HUES64 (cell line): Measurements from ENCODE around the gene FGF14.

Experiments
- H3K27ac ChIP-seq: 2 replicates; pipeline ENCODE4 v1.7.0; 2013; ENCODE audit warnings: low read depth, low read length, inconsistent platforms
- H3K27me3 ChIP-seq: 2 replicates; pipeline ENCODE4 v1.6.1; 2013; ENCODE audit warnings: mild to moderate bottlenecking, low read length; ENCODE audit not compliant: insufficient read depth
- H3K36me3 ChIP-seq: 2 replicates; pipeline ENCODE4 v1.6.1; 2013; ENCODE audit warnings: mild to moderate bottlenecking, low read length; ENCODE audit not compliant: insufficient read depth
- H3K4me1 ChIP-seq: 2 replicates; pipeline ENCODE4 v1.6.1; 2013; ENCODE audit warnings: mild to moderate bottlenecking, low read length, moderate library complexity; ENCODE audit not compliant: insufficient read depth
- H3K4me3 ChIP-seq: 2 replicates; pipeline ENCODE4 v1.5.1; 2013; ENCODE audit warnings: mild to moderate bottlenecking, low read length, moderate library complexity
- H3K9ac ChIP-seq: 2 replicates; pipeline ENCODE4 v1.6.1; 2013; ENCODE audit warnings: mild to moderate bottlenecking, low read depth, low read length
- H3K9me3 ChIP-seq: 2 replicates; pipeline ENCODE4 v1.6.1; 2013; ENCODE audit warnings: low read depth, low read length; ENCODE audit not compliant: insufficient read depth
- whole genome bisulfite sequencing: fragments of 150-250, 120-280 bp; methylation state at CpG from one replicate; pipeline ENCODE4 v1.1.7; 2013; ENCODE audit warnings: missing lambda C conversion rate; 5-methylcytosine and 5-hydroxymethylcytosine counted together

Gene FGF14

GRCh38 chr13:102192858-102193257, 209.0 kb downstream of the FGF14 start:
- Histone ChIP-seq H3K27me3 (no peaks in the 10 kb centered on the region), H3K9me3 (no peaks in the 10 kb centered on the region), H3K36me3 (no peaks in the 10 kb centered on the region), H3K4me1 (0 out of 2 replicates have a peak, but pooled peaks cover 8% of the 10 kb centered on the region), H3K9ac (no peak overlapping the region), H3K27ac (no peak overlapping the region), H3K4me3 (no peak overlapping the region)
- WGBS = 98% methylated on average over 2 of the region's 2 CpGs

DNA sequence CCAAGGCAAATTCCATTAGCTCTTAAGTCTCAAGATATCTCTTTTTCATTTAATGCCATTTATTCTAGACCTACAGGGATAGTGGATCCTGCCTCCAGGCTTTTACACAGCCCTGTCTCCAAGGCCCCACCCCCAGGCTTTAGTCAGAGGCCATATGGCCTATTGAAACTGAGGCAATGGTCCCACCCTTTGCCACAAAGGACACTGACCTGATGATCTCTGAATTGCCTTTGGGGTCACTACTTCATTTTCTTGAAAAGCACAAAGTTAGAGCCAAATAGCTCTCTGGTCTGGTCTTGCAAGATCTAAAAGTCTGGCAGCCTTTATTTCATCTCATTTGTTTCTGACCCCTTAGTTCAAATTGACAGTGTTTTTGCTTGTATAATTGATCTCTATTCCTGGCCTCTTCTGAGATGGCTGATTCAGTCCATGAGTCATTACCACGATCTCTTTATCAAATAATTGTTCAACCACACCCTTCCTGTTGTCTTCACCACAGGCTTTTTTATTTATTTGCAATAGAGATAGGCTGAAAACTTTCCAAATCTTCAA, 209.8 kb downstream of the FGF14 start:
- WGBS = 83% methylated on average over 1 of the region's 1 CpG
- no peak overlapping the region for H3K27ac ChIP-seq
- H3K27me3 ChIP-seq = no peaks in the 10 kb centered on the region
- H3K36me3 ChIP-seq = no peaks in the 10 kb centered on the region
- H3K4me1 ChIP-seq = 0 out of 2 replicates have a peak, but pooled peaks cover 8% of the 10 kb centered on the region
- no peaks in the 10 kb centered on the region for H3K9me3 ChIP-seq
- H3K9ac ChIP-seq = no peak overlapping the region
- H3K4me3 ChIP-seq = no peak overlapping the region

GRCh38 chr13:102190930-102191329, 210.9 kb downstream of the FGF14 start:
- no peaks in the 10 kb centered on the region for H3K9me3 ChIP-seq
- 0 out of 2 replicates have a peak, but pooled peaks cover 3% of the 10 kb centered on the region for H3K4me1 ChIP-seq
- no peaks in the 10 kb centered on the region for H3K27me3 ChIP-seq
- no peak overlapping the region for H3K27ac ChIP-seq
- WGBS = 82% methylated on average over 2 of the region's 2 CpGs
- H3K36me3 ChIP-seq = no peaks in the 10 kb centered on the region
- H3K9ac ChIP-seq = no peak overlapping the region
- no peak overlapping the region for H3K4me3 ChIP-seq

GRCh38 chr13:102187313-102187712, 214.5 kb downstream of the FGF14 start:
- Histone ChIP-seq H3K36me3 (no peaks in the 10 kb centered on the region), H3K9ac (no peak overlapping the region), H3K27me3 (no peaks in the 10 kb centered on the region), H3K4me3 (no peak overlapping the region), H3K9me3 (no peaks in the 10 kb centered on the region), H3K27ac (no peak overlapping the region), H3K4me1 (no peaks in the 10 kb centered on the region)
- WGBS = 93% methylated on average over 4 of the region's 4 CpGs

- Histone ChIP-seq H3K4me3 (no peak overlapping the region), H3K4me1 (no peaks in the 10 kb centered on the region), H3K27ac (no peak overlapping the region), H3K27me3 (no peaks in the 10 kb centered on the region), H3K36me3 (no peaks in the 10 kb centered on the region), H3K9ac (no peak overlapping the region), H3K9me3 (no peaks in the 10 kb centered on the region)
- 98% methylated on average over 5 of the region's 5 CpGs for WGBS
Measured at GRCh38 chr13:102185375-102185984, 216.4 kb downstream of the FGF14 start.

GRCh38 chr13:102183509-102184182, 218.2 kb downstream of the FGF14 start:
- Histone ChIP-seq H3K36me3 (no peaks in the 10 kb centered on the region), H3K27me3 (no peaks in the 10 kb centered on the region), H3K27ac (no peak overlapping the region), H3K9ac (no peak overlapping the region), H3K4me3 (no peak overlapping the region), H3K4me1 (no peaks in the 10 kb centered on the region), H3K9me3 (no peaks in the 10 kb centered on the region)
- 88% methylated on average over 4 of the region's 4 CpGs for WGBS

DNA sequence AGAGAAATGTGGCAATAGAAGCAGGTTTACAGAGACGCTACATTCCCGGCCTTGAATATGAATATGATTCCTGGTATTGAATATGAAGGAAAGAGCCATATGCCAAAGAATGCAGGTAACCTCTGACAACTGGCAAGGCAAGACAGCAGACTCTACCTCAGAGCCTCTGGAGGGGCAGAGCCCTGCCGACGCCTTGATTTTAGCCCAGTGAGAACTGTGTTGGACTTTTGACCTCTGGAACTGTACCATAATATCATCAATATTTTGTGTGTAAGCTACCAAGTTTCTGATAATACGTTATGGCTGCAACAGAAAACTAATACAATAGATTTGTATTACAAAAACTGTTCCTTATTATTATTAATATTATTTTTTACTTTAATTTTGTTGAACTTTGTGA, 219.7 kb downstream of the FGF14 start:
- H3K9me3 ChIP-seq = no peaks in the 10 kb centered on the region
- no peaks in the 10 kb centered on the region for H3K27me3 ChIP-seq
- H3K9ac ChIP-seq = no peak overlapping the region
- no peak overlapping the region for H3K27ac ChIP-seq
- WGBS = 90% methylated on average over 4 of the region's 5 CpGs
- no peaks in the 10 kb centered on the region for H3K36me3 ChIP-seq
- H3K4me3 ChIP-seq = no peak overlapping the region
- no peaks in the 10 kb centered on the region for H3K4me1 ChIP-seq

- H3K4me3 ChIP-seq = no peak overlapping the region
- H3K27ac ChIP-seq = no peak overlapping the region
- H3K4me1 ChIP-seq = no peaks in the 10 kb centered on the region
- no peaks in the 10 kb centered on the region for H3K36me3 ChIP-seq
- no peaks in the 10 kb centered on the region for H3K27me3 ChIP-seq
- no peaks in the 10 kb centered on the region for H3K9me3 ChIP-seq
- no peak overlapping the region for H3K9ac ChIP-seq
Measured at GRCh38 chr13:102177431-102177830, 224.4 kb downstream of the FGF14 start.

GRCh38 chr13:102176846-102177245, 225.0 kb downstream of the FGF14 start:
- H3K9ac ChIP-seq = no peak overlapping the region
- no peaks in the 10 kb centered on the region for H3K9me3 ChIP-seq
- 89% methylated on average over 2 of the region's 4 CpGs for WGBS
- H3K27me3 ChIP-seq = no peaks in the 10 kb centered on the region
- no peak overlapping the region for H3K4me3 ChIP-seq
- no peak overlapping the region for H3K27ac ChIP-seq
- H3K4me1 ChIP-seq = no peaks in the 10 kb centered on the region
- no peaks in the 10 kb centered on the region for H3K36me3 ChIP-seq

- Histone ChIP-seq H3K27ac (no peak overlapping the region), H3K9me3 (no peaks in the 10 kb centered on the region), H3K27me3 (no peaks in the 10 kb centered on the region), H3K4me1 (0 out of 2 replicates have a peak, but pooled peaks cover 2% of the 10 kb centered on the region), H3K36me3 (no peaks in the 10 kb centered on the region), H3K9ac (no peak overlapping the region), H3K4me3 (no peak overlapping the region)
- WGBS = 69% methylated on average over 1 of the region's 1 CpG
Measured at GRCh38 chr13:102172406-102172805, 229.4 kb downstream of the FGF14 start.

- H3K4me3 ChIP-seq = no peak overlapping the region
- H3K27ac ChIP-seq = no peak overlapping the region
- 0 out of 2 replicates have a peak, but pooled peaks cover 2% of the 10 kb centered on the region for H3K4me1 ChIP-seq
- 79% methylated on average over 6 of the region's 6 CpGs for WGBS
- no peaks in the 10 kb centered on the region for H3K27me3 ChIP-seq
- no peaks in the 10 kb centered on the region for H3K36me3 ChIP-seq
- no peak overlapping the region for H3K9ac ChIP-seq
- H3K9me3 ChIP-seq = no peaks in the 10 kb centered on the region
Measured at GRCh38 chr13:102170305-102170704, 231.5 kb downstream of the FGF14 start.
